ENCODE measurements around the gene GLE1.

- no peak for TF ChIP-seq CTCF (IDR thresholded peaks at IDR 0.05; ENCODE audit: low read length)
- TF ChIP-seq EZH2 (IDR thresholded peaks at IDR 0.05; ENCODE audit: borderline replicate concordance, low read length): no peak
Measured at GRCh38 chr9:128521956-128522355, 17.4 kb downstream of the GLE1 start.

All from OCI-LY1 (cell line).